ENCODE measurements around the gene SLBP.

Gene SLBP

DNA sequence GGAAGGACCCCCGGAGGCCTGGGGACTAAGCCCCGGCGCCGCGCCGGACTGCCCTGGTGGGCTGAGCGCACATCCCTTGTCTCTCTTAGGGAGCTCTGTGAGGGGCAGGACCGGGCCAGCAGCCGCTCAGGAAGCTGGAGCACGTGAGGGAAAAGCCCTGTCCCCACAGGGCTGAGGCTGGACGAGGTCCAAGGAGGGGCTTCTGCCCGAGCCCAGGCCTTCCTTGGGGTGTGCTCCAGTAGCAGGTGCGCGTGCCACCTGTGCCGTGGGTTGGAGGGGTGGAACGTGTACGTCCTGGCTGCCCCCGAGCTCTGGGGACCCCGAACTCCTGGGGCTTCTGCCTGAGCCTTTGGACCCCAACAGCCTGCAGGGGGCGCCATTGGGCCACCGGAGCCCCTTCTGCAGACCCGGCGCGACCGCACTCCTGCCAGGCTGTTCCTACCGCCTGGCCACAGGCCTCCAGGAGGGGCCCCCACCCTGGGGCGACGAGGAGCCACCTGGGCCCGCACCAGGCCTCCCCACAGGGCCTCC, 36.4 kb upstream of the SLBP start:
- peak; percentile 70 for DNase-seq

DNA sequence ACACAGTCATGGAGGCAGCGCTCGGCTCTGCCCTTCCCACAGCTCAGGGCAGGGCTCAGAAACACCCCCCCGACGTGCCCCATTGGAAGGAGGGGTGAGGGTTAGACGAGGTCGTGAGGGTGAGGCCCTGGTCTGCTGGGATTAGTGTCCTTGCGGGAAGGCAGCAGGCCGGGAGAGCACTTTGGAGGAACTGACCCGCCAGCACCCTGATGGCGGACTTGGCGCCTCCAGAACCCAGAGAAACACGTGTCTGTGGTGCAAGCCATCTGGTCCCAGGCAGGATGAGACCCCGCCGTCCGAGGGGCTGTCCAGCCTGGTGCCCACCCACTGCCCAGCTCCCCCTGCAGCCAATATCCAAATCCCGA, 35.5 kb upstream of the SLBP start:
- DNase-seq: no peak

DNA sequence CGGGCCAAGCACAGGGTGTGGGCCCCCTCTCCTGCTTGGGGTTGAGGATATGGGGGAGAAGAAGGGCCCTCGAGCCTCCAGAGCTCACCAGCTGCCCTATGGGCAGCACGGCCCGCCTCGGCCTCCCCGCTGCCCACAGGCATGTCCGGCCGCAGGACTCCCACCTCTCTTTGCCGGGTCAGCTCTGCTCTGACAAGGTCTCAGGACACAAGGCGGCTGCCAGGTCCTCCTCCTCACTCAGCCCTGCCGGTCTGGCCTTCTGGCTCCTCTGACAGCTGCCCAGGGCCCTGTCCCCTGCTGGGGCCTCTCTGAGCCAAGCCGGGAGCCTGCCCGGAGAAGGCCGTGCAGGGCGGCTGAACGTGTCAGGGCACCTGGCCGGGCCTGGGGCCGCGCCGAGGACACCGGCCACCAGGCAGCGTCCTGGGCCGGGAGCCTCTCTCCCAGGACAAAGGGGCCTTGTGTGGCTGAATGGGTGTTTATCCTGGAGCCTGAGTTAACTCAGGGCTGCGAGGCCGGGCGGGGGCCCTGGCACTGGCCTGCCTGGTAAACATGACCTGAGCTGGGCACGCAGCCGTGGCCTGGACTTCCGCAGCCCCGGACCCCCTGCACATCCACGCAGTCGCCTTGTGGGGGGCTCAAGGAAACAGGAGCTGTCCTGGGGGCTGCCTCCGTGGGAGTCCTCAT, 34.9 kb upstream of the SLBP start:
- DNase-seq: no peak

DNA sequence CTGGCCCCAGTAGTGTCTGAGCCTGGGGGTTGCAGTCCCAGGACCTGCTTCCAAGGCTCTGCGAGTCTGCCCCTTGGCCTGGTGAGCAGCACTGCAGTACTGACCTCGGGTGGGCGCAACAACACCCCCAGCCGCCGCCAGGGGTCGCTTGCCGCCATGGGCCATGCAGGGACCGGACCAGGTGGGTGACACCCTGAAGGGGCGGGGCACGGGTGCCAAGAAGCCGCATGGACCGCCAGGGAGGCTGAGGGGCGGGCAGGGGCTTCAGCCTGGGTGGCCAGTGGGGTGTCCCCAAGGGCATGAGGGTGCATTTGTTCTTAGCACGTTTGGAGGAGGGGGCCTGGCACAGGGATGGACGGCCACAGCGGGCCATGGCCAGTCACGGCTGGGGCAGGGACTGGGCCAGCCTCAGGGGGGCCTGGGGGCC, 34.2 kb upstream of the SLBP start:
- DNase-seq: peak; percentile 73

DNA sequence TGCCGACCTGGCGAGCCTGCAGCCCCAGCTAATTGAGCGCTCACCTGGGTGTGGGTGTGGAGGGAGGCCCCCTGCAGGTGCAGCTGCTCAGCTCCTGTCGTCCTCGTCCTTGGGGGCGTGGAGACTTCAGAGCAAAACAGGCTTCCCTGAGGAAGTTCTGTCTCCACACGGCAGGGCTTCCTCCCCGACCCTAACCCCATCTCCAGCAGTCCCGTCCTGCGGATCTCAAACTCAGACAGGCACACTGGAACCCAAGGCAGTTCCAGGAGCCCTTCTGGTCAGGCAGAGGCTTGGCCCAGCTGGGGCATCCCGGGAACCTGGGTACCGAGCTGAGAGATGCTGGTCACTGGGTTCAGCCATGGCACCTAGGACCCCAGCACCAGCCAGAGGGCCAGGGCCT, 33.6 kb upstream of the SLBP start:
- no peak for DNase-seq

DNA sequence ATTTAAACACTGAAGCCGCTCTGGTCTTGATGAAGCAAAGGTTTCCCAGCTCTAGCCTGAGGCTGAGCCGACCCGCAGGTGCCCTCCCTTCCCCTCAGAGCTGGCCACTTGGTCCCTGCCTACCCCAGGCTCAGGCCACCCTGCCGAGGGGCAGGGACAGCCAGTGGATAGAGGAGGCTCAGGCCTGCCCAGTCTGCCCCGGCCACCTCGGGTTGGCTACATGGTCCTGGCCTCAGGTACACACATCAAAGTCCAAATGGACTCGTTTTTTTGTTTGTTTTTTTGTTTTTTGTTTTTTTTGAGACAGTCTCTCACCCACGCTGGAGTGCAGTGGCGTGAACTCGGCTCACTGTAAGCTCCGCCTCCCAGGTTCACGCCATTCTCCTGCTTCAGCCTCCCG, 33.0 kb upstream of the SLBP start:
- DNase-seq: no peak

DNA sequence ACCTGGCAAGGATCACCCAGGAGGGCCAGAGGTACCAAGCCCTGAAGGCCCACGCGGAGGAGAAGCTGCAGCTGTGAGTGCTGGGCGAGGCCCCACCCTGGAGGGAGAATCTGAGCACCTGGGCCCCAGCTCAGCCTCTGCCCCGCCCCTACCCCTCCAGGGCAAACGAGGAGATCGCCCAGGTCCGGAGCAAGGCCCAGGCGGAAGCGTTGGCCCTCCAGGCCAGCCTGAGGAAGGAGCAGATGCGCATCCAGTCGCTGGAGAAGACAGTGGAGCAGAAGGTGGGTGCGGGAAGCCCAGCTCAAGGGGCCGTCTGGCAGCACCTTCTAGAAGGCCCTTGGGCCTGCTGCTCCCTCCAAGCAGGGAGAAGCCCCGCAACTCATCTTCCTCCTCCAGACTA, 32.4 kb upstream of the SLBP start:
- no peak for DNase-seq

DNA sequence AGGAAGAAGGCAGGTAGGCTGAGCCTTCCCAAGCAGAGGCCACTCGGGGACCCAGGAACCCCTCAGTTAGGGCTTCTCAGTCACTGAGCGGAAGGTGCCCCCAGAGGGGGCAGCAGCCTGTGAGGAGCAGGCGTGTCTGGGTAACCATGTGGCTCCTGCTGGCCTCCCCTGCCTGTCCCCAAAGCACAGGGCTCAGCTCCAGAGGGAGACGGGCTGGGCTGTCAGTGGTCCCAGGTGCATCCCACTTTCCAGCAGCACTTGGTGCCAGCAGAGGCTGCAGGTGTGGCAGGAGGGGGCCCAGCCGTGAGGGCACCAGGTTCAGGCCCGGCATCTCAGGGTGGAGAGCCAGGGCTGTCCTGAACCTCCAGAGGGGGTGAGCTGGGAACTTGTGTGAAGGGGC, 31.9 kb upstream of the SLBP start:
- DNase-seq: no peak

DNA sequence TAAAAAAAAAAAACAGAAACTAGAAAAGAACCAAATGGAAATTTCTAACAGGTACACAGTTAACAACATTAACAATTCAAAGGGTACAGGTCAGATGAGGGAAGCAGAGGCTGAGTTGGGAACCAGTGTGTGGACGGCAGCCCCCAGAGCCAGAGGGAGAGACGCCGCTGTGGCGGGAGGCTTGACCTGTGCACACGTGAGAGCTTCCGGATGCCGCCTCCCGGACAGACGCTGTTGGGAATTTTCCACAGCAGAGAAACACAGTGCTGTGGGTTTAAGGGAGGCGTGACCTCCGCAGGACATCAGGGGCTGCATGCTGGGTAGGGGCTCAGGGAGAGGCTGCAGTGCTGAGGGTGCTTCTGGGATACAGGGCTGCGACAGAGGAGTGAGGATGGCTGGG, 31.4 kb upstream of the SLBP start:
- no peak for DNase-seq

DNA sequence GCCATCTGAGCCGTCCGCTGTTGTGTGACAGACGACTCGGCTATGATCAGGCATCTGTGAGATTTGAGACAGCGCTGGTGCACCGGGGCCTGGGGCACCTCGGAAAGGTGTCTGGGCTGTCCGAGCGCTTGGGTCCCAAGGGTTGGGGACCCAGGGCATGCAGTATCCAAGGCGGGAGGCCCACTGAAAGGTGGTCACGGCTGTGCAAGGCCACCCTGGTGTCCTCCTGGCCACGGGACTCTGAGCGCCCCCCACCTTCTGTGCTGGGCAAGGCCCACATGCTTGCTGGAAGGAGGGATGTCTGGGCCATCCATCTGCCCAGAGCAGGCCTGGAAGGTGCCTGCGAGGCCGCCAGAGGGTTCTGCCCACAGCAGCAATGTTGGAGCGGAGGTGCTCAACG, 29.1 kb upstream of the SLBP start:
- DNase-seq: no peak

DNA sequence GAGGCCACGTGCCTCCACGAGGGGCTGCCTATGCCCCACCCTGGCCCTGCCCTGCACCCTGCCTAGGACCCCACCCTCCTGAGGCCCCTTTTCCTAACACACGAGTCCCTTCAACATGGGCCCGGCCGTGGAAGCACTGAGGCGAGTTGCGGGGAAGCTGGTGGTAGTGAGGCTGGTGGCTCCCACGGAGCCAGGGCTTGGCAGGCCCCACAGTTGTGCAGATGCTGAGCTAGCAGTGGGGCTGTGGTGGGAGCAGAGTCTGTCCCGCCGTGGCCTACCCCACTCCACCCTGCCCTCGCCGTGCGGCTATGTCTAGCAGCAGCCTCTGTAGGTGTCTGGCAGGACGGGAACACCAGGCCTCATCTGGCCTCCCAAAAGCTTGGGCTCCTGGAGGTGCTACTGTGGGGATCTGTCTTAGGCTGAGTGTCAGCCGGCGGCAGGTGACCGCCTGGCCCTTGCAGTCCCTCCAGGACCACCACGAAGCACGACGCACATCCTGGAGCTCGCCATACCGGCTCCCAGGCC, 28.0 kb upstream of the SLBP start:
- DNase-seq: no peak

DNA sequence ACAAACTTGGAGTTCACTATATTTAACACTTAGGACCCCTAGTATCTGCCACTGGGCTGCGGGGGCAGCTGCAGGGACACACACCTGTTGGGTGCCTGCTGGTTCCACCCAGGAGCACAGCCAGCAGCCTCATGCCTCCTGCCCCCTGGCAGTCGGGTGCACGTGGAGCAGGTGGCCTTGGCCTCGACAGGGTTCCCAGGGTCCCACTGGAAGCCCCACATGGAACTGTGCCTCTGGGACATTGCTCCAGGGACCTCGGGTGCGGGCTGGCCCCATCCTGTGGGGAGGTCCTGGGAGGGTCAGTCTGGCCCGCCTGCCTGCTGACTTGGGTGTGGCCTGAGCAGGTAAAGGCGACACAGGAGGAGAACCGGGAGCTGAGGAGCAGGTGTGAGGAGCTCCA, 27.2 kb upstream of the SLBP start:
- no peak for DNase-seq

DNA sequence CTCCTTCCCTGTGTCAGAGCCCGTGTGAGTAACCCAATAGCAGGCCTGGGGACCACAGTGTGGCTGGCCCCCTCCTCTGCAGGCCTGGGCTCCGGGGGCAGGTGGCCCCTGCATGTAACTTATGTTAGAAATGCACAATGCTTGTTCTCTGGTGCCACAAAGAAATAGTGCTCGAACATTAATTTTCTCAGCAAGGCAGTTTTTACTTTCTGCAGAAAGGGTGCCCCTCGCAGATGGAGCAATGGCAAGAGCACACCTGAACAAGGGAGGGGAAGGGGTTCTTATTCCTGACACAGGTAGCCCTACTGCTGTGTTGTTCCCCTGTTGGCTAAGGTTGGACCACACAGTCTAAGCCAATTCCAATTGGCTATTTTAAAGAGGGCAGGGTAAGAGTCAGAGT, 26.3 kb upstream of the SLBP start:
- no peak for DNase-seq

DNA sequence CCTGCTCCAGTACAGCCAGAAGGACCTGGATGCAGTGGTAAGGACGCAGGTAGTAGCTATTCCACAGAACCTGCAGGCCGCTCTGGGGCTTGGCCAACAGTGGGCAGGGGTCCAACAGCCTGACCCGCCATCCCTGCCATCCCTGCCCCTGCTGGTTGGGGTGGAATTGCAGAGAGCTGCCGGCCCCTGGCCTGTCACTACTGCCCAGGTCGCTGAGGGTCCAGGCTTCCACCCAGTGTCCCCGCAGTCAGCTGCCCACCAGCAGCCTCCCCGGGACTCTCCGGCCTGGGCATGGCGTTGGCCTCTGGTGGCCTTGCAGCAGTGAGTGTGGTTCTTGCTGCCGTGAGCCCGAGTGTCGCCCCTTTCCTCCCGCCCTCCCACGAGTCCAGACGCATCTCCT, 25.5 kb upstream of the SLBP start:
- no peak for DNase-seq

DNA sequence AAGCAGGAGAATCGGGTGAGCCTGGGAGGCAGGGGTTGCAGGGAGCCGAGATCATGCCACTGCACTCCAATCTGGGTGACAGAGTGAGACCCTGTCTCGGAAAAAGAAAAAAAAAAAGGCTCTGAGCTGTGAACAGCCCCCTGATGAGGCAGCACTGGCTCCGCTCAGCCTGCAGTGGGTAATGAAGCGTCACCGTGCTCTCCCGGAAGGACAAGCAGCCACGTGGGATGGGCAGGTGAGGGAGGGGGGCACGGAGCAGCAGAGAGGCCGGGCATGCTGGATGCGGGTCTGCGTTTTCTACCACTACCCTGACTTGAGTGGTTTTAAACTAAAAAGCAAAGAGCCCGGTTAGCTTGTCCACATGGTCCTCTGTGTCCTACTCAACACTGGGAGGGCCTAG, 24.7 kb upstream of the SLBP start:
- no peak for DNase-seq

DNA sequence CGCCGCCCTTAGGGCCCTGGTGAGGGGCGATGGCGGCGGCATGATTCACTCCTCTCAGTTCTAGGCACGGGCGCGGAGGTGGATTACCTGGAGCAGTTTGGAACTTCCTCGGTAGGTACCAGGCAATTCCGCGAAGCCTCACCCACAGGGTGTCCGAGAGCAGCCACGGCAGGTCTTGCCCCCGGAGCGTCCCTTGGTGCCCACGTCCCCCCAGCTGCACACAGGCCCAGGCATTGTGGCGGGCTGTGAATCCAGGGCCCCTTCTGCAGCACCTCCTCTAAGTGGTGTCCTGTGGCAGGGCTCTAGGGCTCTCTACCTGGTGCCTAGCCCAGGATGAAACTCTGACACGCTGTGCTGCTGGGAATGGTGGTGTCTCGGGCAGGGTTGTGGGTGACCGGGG, 23.1 kb upstream of the SLBP start:
- DNase-seq: no peak

DNA sequence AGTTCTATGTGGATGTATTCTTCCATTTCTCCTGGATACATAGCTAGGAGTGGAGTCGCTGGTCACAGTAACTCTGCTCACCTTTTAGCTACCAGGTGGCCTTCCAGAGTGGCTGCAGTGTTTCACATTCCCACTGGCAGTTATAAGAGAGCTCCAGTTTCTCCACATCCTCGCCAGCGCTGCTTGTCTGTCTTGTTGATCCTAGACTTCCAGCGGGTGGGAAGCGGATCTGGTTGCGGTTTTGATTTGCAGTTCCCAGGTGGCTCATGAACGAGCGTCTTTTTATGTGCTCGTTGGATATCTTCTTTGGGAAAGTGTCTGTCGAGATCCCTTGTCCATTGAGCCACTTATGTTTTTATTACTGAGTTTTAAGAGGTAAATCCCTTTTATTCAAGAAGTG, 20.8 kb upstream of the SLBP start:
- no peak for DNase-seq

DNA sequence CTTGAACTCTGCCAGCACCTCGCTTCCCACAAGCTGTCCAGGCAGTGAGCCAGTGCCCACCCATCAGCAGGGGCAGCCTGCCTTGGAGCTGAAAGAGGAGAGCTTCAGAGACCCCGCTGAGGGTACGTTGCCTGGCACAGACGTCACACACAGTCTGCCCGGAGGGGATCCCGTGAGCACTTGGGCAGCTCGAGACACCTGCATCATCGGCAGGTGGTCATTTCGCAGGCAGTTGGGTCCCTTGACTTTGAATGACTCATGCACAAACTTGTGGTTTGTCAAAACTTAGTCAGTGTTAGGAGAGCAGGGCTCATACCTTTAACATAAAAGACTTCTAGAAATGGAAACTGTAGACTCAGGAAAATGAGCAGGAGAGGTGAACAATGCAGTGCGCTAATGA, 19.1 kb upstream of the SLBP start:
- no peak for DNase-seq

DNA sequence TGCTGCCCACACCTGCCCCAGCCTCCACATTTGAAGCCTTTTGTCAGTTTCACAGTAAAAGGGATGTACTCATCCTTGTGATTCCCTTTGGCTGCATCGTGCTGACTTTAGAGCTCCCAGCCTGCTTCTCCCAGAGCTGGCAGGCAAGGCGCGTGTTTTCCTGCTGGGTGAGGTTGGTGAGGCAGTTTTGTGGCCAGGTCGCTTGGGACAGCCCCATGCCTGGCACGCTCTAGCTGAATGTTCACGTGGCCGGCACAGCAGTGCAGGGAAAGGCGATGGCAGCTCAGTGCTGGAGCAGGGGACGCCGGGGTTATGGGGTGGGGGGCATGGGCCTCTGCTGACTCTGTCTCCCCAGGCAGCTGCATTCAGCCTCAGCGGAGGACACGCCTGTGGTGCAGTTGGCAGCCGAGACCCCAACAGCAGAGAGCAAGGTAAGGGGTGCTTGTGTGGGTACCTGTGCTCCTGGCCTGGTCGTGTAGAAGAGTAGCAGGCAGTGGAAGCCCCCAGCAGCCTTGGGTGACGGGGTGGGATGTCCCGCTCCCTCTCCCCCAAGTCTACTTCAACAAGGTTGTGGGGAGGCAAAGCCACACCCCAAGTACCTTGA, 18.5 kb upstream of the SLBP start:
- DNase-seq: no peak

DNA sequence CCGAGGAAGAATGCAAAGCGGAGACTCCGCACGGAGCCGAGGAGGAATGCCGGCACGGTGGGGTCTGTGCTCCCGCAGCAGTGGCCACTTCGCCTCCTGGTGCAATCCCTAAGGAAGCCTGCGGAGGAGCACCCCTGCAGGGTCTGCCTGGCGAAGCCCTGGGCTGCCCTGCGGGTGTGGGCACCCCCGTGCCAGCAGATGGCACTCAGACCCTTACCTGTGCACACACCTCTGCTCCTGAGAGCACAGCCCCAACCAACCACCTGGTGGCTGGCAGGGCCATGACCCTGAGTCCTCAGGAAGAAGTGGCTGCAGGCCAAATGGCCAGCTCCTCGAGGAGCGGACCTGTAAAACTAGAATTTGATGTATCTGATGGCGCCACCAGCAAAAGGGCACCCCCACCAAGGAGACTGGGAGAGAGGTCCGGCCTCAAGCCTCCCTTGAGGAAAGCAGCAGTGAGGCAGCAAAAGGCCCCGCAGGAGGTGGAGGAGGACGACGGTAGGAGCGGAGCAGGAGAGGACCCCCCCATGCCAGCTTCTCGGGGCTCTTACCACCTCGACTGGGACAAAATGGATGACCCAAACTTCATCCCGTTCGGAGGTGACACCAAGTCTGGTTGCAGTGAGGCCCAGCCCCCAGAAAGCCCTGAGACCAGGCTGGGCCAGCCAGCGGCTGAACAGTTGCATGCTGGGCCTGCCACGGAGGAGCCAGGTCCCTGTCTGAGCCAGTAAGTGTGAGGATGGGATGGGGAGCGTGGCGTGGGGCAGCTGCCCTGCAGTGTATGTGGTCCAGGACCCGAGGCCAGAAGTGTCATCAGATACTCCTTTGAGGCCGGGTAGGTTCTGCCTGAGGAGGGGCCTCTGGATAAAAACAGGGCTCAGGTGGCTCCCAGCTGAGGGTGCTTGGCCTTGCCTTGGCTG, 16.2 kb upstream of the SLBP start:
- no peak for DNase-seq

DNA sequence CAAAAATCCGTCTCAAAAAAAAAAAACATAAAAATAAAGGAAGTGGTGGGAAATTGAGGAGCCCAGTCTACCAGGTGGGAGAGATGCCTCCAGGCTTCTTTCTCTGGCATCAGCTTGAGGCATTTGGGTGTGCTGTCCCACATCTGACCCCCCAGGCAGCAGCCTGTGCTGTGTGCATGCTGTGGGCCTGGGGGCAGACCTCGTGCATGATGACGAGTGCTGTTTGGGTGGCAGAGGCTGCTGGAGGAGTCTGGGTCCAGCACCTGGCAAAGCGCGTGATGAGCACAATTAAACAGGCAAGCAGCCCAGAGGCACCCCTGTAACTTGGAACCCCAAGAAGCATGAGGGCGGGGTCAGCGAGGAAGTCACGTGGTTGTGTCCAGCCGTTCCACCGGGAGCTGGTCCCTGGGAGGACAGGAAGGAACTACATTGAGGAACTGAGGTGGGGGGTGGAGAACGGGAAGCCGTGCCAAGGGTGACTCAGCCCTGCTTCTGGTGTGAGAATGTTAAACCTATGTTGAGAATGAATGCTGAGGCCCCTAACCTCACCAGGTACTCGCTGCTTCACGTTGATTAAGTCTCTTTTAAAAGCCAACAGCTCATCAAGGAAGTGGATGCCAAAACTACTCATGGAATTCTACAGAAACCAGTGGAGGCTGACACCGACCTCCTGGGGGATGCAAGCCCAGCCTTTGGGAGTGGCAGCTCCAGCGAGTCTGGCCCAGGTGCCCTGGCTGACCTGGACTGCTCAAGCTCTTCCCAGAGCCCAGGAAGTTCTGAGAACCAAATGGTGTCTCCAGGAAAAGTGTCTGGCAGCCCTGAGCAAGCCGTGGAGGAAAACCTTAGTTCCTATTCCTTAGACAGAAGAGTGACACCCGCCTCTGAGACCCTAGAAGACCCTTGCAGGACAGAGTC, 15.3 kb upstream of the SLBP start:
- DNase-seq: no peak

DNA sequence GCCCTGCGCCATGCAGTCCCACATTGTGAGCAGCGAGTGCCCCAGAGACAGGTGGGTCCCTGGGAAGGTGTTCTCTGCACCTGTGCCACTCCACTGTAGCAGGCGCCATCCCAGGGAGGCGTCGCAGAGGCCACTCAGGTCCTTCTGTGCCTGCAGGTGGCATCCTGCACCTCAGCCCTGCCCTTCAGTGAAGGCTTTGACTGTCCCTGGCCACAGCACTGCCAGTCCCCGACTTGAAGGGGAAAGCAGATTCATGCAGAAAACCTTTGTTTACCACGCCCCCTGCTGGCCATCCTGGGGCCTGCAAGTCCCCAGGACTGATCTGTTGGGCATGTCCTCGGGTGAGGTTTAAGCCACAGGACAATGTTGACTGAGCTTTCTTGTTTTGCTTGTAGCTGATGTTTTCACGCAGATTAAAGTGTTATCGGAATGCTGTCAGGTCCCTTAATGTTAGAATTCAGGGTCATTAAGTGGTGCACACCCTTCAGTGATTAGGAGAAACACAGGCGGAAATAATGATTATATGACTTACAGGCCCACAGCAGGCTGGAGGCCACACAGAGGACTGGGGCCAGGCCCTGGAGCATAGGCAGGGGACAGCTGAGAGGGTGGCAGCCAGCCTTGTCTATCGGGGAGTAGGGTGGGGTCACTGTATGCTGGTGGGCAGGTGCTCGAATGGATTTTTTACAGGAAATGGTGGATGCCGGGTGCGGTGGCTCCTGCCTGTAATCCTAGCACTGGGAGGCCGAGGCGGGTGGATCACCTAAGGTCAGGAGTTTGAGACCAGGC, 14.2 kb upstream of the SLBP start:
- DNase-seq: peak; percentile 81

All from stimulated activated naive CD4-positive, alpha-beta T cell treated with Interleukin-2 at 50 U/mL for 16 hours (primary cell).